Activated CD4-positive, alpha-beta T cell treated with anti-CD3 and anti-CD28 coated beads, Interleukin-2, amount 10 ng/mL, durations not matched to agents 24 days and 14 days (primary cell): ENCODE measurements around the gene USP32. TPM values are rescaled to one million over a fixed set of nuclear protein-coding genes. Genes with fewer than 3 reads are reported as not detected.
"Not testable (repeated sequence)": the region's sequence is repeated elsewhere in the genome, so short reads cannot be mapped to it uniquely, and the experiment has no call there.

Experiments
- DNase-seq: peaks from one replicate; pipeline ENCODE4 v3.0.0; 2022
- H3K27ac Mint-ChIP-seq: one replicate; pipeline ENCODE4 v1.8.0; 2022; ENCODE audit warnings: mild to moderate bottlenecking, mixed read lengths
- H3K27me3 Mint-ChIP-seq: one replicate; pipeline ENCODE4 v1.8.0; 2022; ENCODE audit warnings: mixed read lengths
- H3K36me3 Mint-ChIP-seq: one replicate; pipeline ENCODE4 v1.8.0; 2022; ENCODE audit warnings: low read depth, mild to moderate bottlenecking, mixed read lengths
- H3K4me1 Mint-ChIP-seq: one replicate; pipeline ENCODE4 v1.8.0; 2021; ENCODE audit warnings: mixed read lengths
- H3K4me3 Mint-ChIP-seq: one replicate; pipeline ENCODE4 v1.8.0; 2022; ENCODE audit warnings: mild to moderate bottlenecking, moderate library complexity, mixed read lengths
- H3K9me3 Mint-ChIP-seq: one replicate; pipeline ENCODE4 v1.8.0; 2021; ENCODE audit warnings: mixed read lengths
- intact Hi-C: fragments of 100-400 bp; cut with micrococcal nuclease; formaldehyde crosslinking; loops from one replicate; pipeline ENCODE4 v1.15.1; 2023
- total RNA-seq: library from RNA; stranded (reverse); gene quantifications from 2 replicates; pipeline ENCODE4 v1.2.3, GENCODE V29; 2022

The USP32 gene
- total RNA-seq: 30.2 and 34.3 TPM in 2 replicates

GRCh38 chr17:60392042-60392844, at the start of gene USP32:
Gene USP32, minus strand, starts transcription at chr17:60392133. Its CDS starts 194 bp downstream, at chr17:60391939.
- peaks cover 3% of the 10 kb centered on the region for H3K36me3 Mint-ChIP-seq
- intact Hi-C loops: loop anchor here (1.0 to 10.0 kb wide), 6 partner anchors 29 to 1673 kb away; partner anchors contain the start of genes MED13 and PPM1D
- H3K27me3 Mint-ChIP-seq: no peaks in the 10 kb centered on the region
- peaks cover 38% of the 10 kb centered on the region for H3K4me1 Mint-ChIP-seq
- peak within 1 kb of the TSS; percentile 96 for H3K4me3 Mint-ChIP-seq
- H3K9me3 Mint-ChIP-seq: no peaks in the 10 kb centered on the region
- DNase-seq: peak; percentile 99
- peak within 1 kb of the TSS; percentile 99 for H3K27ac Mint-ChIP-seq

GRCh38 chr17:60439501-60439900, 47.6 kb upstream of the USP32 start:
- DNase-seq: no peak
- no peaks in the 10 kb centered on the region for H3K9me3 Mint-ChIP-seq
- H3K27me3 Mint-ChIP-seq: no peaks in the 10 kb centered on the region
- intact Hi-C loops: no loop called here
- H3K4me3 Mint-ChIP-seq: no peak overlapping the region
- no peak overlapping the region for H3K27ac Mint-ChIP-seq
- no peaks in the 10 kb centered on the region for H3K4me1 Mint-ChIP-seq
- no peaks in the 10 kb centered on the region for H3K36me3 Mint-ChIP-seq

- peaks cover 2% of the 10 kb centered on the region for H3K27me3 Mint-ChIP-seq
- H3K27ac Mint-ChIP-seq: no peak overlapping the region
- no peaks in the 10 kb centered on the region for H3K4me1 Mint-ChIP-seq
- H3K9me3 Mint-ChIP-seq: no peaks in the 10 kb centered on the region
- no peak overlapping the region for H3K4me3 Mint-ChIP-seq
- intact Hi-C loops: loop anchor here (1.0 kb wide), 2 partner anchors 205 to 293 kb away; no protein-coding TSS in a partner anchor
- H3K36me3 Mint-ChIP-seq: no peaks in the 10 kb centered on the region
- DNase-seq: no peak
These were observed 44.7 kb upstream of the USP32 start for GRCh38 chr17:60436676-60437075.

- no peak overlapping the region for H3K27ac Mint-ChIP-seq
- no peaks in the 10 kb centered on the region for H3K9me3 Mint-ChIP-seq
- H3K27me3 Mint-ChIP-seq: peaks cover 2% of the 10 kb centered on the region
- intact Hi-C loops: loop anchor here (1.0 kb wide), 2 partner anchors 204 to 292 kb away; no protein-coding TSS in a partner anchor
- no peaks in the 10 kb centered on the region for H3K36me3 Mint-ChIP-seq
- H3K4me1 Mint-ChIP-seq: no peaks in the 10 kb centered on the region
- peak; percentile 88 for DNase-seq
- H3K4me3 Mint-ChIP-seq: no peak overlapping the region
These were observed 43.6 kb upstream of the USP32 start for GRCh38 chr17:60435244-60436167.

- H3K27ac Mint-ChIP-seq, H3K9me3 Mint-ChIP-seq, DNase-seq, intact Hi-C loops, H3K4me3 Mint-ChIP-seq, H3K36me3 Mint-ChIP-seq, H3K4me1 Mint-ChIP-seq, H3K27me3 Mint-ChIP-seq: not testable (repeated sequence)
These were observed 41.4 kb upstream of the USP32 start for GRCh38 chr17:60433021-60433997.

- H3K27me3 Mint-ChIP-seq, H3K36me3 Mint-ChIP-seq, H3K9me3 Mint-ChIP-seq, H3K4me3 Mint-ChIP-seq, H3K27ac Mint-ChIP-seq, intact Hi-C loops, H3K4me1 Mint-ChIP-seq, DNase-seq: not testable (repeated sequence)
These were observed 38.6 kb upstream of the USP32 start for GRCh38 chr17:60430561-60430960.

- H3K9me3 Mint-ChIP-seq, intact Hi-C loops, H3K27ac Mint-ChIP-seq, H3K4me1 Mint-ChIP-seq, H3K4me3 Mint-ChIP-seq, H3K36me3 Mint-ChIP-seq, H3K27me3 Mint-ChIP-seq, DNase-seq: not testable (repeated sequence)
These were observed 36.6 kb upstream of the USP32 start for GRCh38 chr17:60428491-60428890.

GRCh38 chr17:60426596-60426995, 34.7 kb upstream of the USP32 start:
- Mint-ChIP-seq H3K27me3 (peaks cover 6% of the 10 kb centered on the region), H3K4me1 (peaks cover 3% of the 10 kb centered on the region), H3K4me3 (no peak overlapping the region), H3K36me3 (no peaks in the 10 kb centered on the region), H3K9me3 (no peaks in the 10 kb centered on the region), H3K27ac (no peak overlapping the region)
- no peak for DNase-seq
- intact Hi-C loops: no loop called here

- DNase-seq: no peak
- H3K9me3 Mint-ChIP-seq: no peaks in the 10 kb centered on the region
- intact Hi-C loops: no loop called here
- H3K4me1 Mint-ChIP-seq: peaks cover 6% of the 10 kb centered on the region
- peaks cover 6% of the 10 kb centered on the region for H3K27me3 Mint-ChIP-seq
- no peaks in the 10 kb centered on the region for H3K36me3 Mint-ChIP-seq
- no peak overlapping the region for H3K4me3 Mint-ChIP-seq
- H3K27ac Mint-ChIP-seq: no peak overlapping the region
These were observed 33.7 kb upstream of the USP32 start for GRCh38 chr17:60425626-60426025.

- Mint-ChIP-seq H3K27me3 (peaks cover 8% of the 10 kb centered on the region), H3K4me3 (no peak overlapping the region), H3K27ac (no peak overlapping the region), H3K36me3 (no peaks in the 10 kb centered on the region), H3K9me3 (no peaks in the 10 kb centered on the region), H3K4me1 (peaks cover 6% of the 10 kb centered on the region)
- DNase-seq: no peak
- intact Hi-C loops: loop anchor here (5.0 kb wide), 1 partner anchor 282 kb away; no protein-coding TSS in a partner anchor
These were observed 31.9 kb upstream of the USP32 start for GRCh38 chr17:60423865-60424264.

GRCh38 chr17:60422162-60422665, 30.3 kb upstream of the USP32 start, which contains the start of gene CHCT1:
Gene CHCT1, plus strand, starts transcription at chr17:60422489. Its CDS starts 104 bp downstream, at chr17:60422593.
- Mint-ChIP-seq H3K9me3 (no peaks in the 10 kb centered on the region), H3K4me3 (peak within 1 kb of the TSS; percentile 84), H3K4me1 (peaks cover 6% of the 10 kb centered on the region), H3K36me3 (no peaks in the 10 kb centered on the region), H3K27ac (peak within 1 kb of the TSS; percentile 85), H3K27me3 (peaks cover 6% of the 10 kb centered on the region)
- DNase-seq: no peak
- intact Hi-C loops: loop anchor here (5.0 kb wide), 1 partner anchor 280 kb away; no protein-coding TSS in a partner anchor

- H3K27ac Mint-ChIP-seq: peak overlapping the region; percentile 85
- no peaks in the 10 kb centered on the region for H3K36me3 Mint-ChIP-seq
- DNase-seq: peak; percentile 91
- H3K27me3 Mint-ChIP-seq: peaks cover 8% of the 10 kb centered on the region
- H3K4me3 Mint-ChIP-seq: peak overlapping the region; percentile 84
- intact Hi-C loops: loop anchor here (1.0 to 5.0 kb wide), 3 partner anchors 29 to 279 kb away; partner anchors contain the start of gene USP32
- H3K4me1 Mint-ChIP-seq: peaks cover 6% of the 10 kb centered on the region
- H3K9me3 Mint-ChIP-seq: no peaks in the 10 kb centered on the region
These were observed 29.6 kb upstream of the USP32 start for GRCh38 chr17:60421273-60422161.
